WTC11 (cell line): ENCODE measurements around the gene MAGOH. TPM values are rescaled to one million over a fixed set of nuclear protein-coding genes. Genes with fewer than 3 reads are reported as not detected.

Source experiments
- ATAC-seq: fragments of 200-7000 bp; cut with Tn5 transposase; 2 replicates; pipeline ENCODE4 v1.10.0; 2021; ENCODE audit warnings: mild to moderate bottlenecking, moderate library complexity
- CTCF ChIA-PET: fragments of 300-600 bp; sonication (Branson Sonifier 250); formaldehyde crosslinking; loops from one replicate; lab custom pipeline; 2021; ENCODE audit warnings: antibody characterized with exemption; lab: Charles Lee
- POLR2A ChIA-PET: fragments of 350-600 bp; sonication (Branson Sonifier 250); formaldehyde crosslinking; loops from one replicate; lab custom pipeline; 2021; ENCODE audit warnings: antibody characterized with exemption; lab: Charles Lee
- DNase-seq: peaks from one replicate; pipeline ENCODE4 v3.0.0; 2021; ENCODE audit warnings: low spot score
- H3K27ac Mint-ChIP-seq: 2 replicates; pipeline ENCODE4 v1.8.0; 2021; ENCODE audit warnings: mixed read lengths
- H3K27me3 Mint-ChIP-seq: 2 replicates; pipeline ENCODE4 v1.8.0; 2021; ENCODE audit warnings: low read depth, mild to moderate bottlenecking, moderate library complexity, mixed read lengths
- H3K36me3 Mint-ChIP-seq: 2 replicates; pipeline ENCODE4 v1.8.0; 2021; ENCODE audit warnings: mixed read lengths
- H3K4me1 Mint-ChIP-seq: 2 replicates; pipeline ENCODE4 v1.8.0; 2022; ENCODE audit warnings: mixed read lengths
- H3K4me3 Mint-ChIP-seq: 2 replicates; pipeline ENCODE4 v1.8.0; 2021; ENCODE audit warnings: mild to moderate bottlenecking, moderate library complexity, mixed read lengths
- H3K9me3 Mint-ChIP-seq: 2 replicates; pipeline ENCODE4 v1.8.0; 2021; ENCODE audit warnings: mixed read lengths
- ATF2 ChIP-seq: sonication (generic); formaldehyde crosslinking; IDR thresholded peaks from 2 replicates; pipeline ENCODE4 v1.8.1; 2022; ENCODE audit warnings: low read depth, missing genetic modification reagents, borderline replicate concordance
- ATF3 ChIP-seq: sonication (generic); formaldehyde crosslinking; conservative IDR thresholded peaks from 2 replicates; pipeline ENCODE4 v1.8.1; 2022; ENCODE audit warnings: mild to moderate bottlenecking, missing genetic modification reagents
- ELF4 ChIP-seq: sonication (generic); formaldehyde crosslinking; IDR thresholded peaks from 2 replicates; pipeline ENCODE4 v1.8.1; 2022; ENCODE audit warnings: low read depth, mild to moderate bottlenecking, moderate library complexity, missing genetic modification reagents
- FOXP1 ChIP-seq: sonication (generic); formaldehyde crosslinking; IDR thresholded peaks from 2 replicates; pipeline ENCODE4 v1.8.0; 2022; ENCODE audit warnings: missing genetic modification reagents, mild to moderate bottlenecking, moderate library complexity, borderline replicate concordance
- GABPB1 ChIP-seq: sonication (generic); formaldehyde crosslinking; IDR thresholded peaks from 2 replicates; pipeline ENCODE4 v1.8.1; 2023; ENCODE audit warnings: mild to moderate bottlenecking, missing genetic modification reagents
- IRF2 ChIP-seq: sonication (generic); formaldehyde crosslinking; IDR thresholded peaks from 2 replicates; pipeline ENCODE4 v1.8.0; 2022; ENCODE audit warnings: low read depth, missing genetic modification reagents, borderline replicate concordance
- MLX ChIP-seq: sonication (generic); formaldehyde crosslinking; IDR thresholded peaks from 2 replicates; pipeline ENCODE4 v1.8.1; 2023; ENCODE audit warnings: mild to moderate bottlenecking, missing genetic modification reagents, moderate library complexity
- MYBL2 ChIP-seq: sonication (generic); formaldehyde crosslinking; IDR thresholded peaks from 2 replicates; pipeline ENCODE4 v1.8.1; 2023; ENCODE audit warnings: mild to moderate bottlenecking, moderate library complexity, missing genetic modification reagents
- PRRX2 ChIP-seq: fragments of 250-450 bp; sonication (Bioruptor Pico); IDR thresholded peaks from 2 replicates; pipeline ENCODE4 v1.8.0; 2021; ENCODE audit warnings: mild to moderate bottlenecking
- RORB ChIP-seq: fragments of 250-450 bp; sonication (Bioruptor Pico); IDR thresholded peaks from 2 replicates; pipeline ENCODE4 v1.9.0; 2021; ENCODE audit warnings: mild to moderate bottlenecking
- STAT6 ChIP-seq: sonication (generic); formaldehyde crosslinking; conservative IDR thresholded peaks from 2 replicates; pipeline ENCODE4 v1.8.1; 2023; ENCODE audit warnings: mild to moderate bottlenecking, low read depth, missing genetic modification reagents, moderate library complexity
- ZBTB43 ChIP-seq: sonication (generic); formaldehyde crosslinking; IDR thresholded peaks from 2 replicates; pipeline ENCODE4 v1.8.1; 2023; ENCODE audit warnings: mild to moderate bottlenecking, missing genetic modification reagents
- ZMAT4 ChIP-seq: fragments of 250-450 bp; sonication (Bioruptor Pico); IDR thresholded peaks from 2 replicates; pipeline ENCODE4 v1.9.0; 2021; ENCODE audit warnings: mild to moderate bottlenecking
- ZNF263 ChIP-seq: sonication (generic); formaldehyde crosslinking; IDR thresholded peaks from 2 replicates; pipeline ENCODE4 v1.8.1; 2022; ENCODE audit warnings: low read depth, mild to moderate bottlenecking, moderate library complexity, missing genetic modification reagents
- ZNF416 ChIP-seq: fragments of 250-450 bp; sonication (Bioruptor Pico); IDR thresholded peaks from 2 replicates; pipeline ENCODE4 v1.9.0; 2021; ENCODE audit warnings: mild to moderate bottlenecking, inconsistent platforms
- ZNF423 ChIP-seq: fragments of 250-450 bp; sonication (Bioruptor Pico); IDR thresholded peaks from 2 replicates; pipeline ENCODE4 v2.1.2; 2022; ENCODE audit warnings: mild to moderate bottlenecking, moderate library complexity
- total RNA-seq: library from RNA; stranded (reverse); gene quantifications from 3 replicates; pipeline ENCODE4 v1.2.3, GENCODE V29; 2021

The MAGOH gene
- total RNA-seq, 1 experiment from 2014 or later, result 57.8 TPM

GRCh38 chr1:53286955-53287354 lies 48.6 kb upstream of the MAGOH start:
- no peak for DNase-seq
- H3K4me3 Mint-ChIP-seq, result no peak overlapping the region
- H3K27ac Mint-ChIP-seq, result no peak overlapping the region
- peaks cover 24% of the 10 kb centered on the region for H3K4me1 Mint-ChIP-seq
- ChIA-PET CTCF (interaction anchor here (0.6 to 3.2 kb wide), 4 partner anchors 8 to 810 kb away, joined by 3 to 16 read pairs (median 10); no protein-coding TSS in a partner anchor), POLR2A (no interaction called here)
- no peaks in the 10 kb centered on the region for H3K27me3 Mint-ChIP-seq
- H3K9me3 Mint-ChIP-seq, result no peaks in the 10 kb centered on the region
- H3K36me3 Mint-ChIP-seq, result peaks cover 46% of the 10 kb centered on the region
- ATAC-seq, result no peak
- no peak for TF ChIP-seq IRF2 (CRISPR knock-in tag)
- no peak for TF ChIP-seq ZNF423 (CRISPR knock-in tag)
- TF ChIP-seq ZNF263 (CRISPR knock-in tag), result no peak
- TF ChIP-seq ZBTB43 (CRISPR knock-in tag), result no peak
- no peak for TF ChIP-seq ZMAT4 (CRISPR knock-in tag)
- TF ChIP-seq GABPB1 (CRISPR knock-in tag), result no peak
- TF ChIP-seq FOXP1 (CRISPR knock-in tag), result no peak

GRCh38 chr1:53285969-53286760 lies 47.8 kb upstream of the MAGOH start:
- ChIA-PET POLR2A (no interaction called here), CTCF (interaction anchor here (0.6 to 3.2 kb wide), 3 partner anchors 8 to 810 kb away, joined by 3 to 16 read pairs (median 3); no protein-coding TSS in a partner anchor)
- Mint-ChIP-seq H3K27ac (no peak overlapping the region), H3K4me1 (peaks cover 24% of the 10 kb centered on the region), H3K9me3 (no peaks in the 10 kb centered on the region), H3K27me3 (no peaks in the 10 kb centered on the region), H3K4me3 (no peak overlapping the region), H3K36me3 (peaks cover 54% of the 10 kb centered on the region)
- ATAC-seq, result no peak
- DNase-seq, result no peak
- no peak for TF ChIP-seq RORB
- no peak for TF ChIP-seq MLX (CRISPR knock-in tag)
- TF ChIP-seq ZNF416 (CRISPR knock-in tag), result no peak
- TF ChIP-seq ATF3 (CRISPR knock-in tag), result no peak
- no peak for TF ChIP-seq MYBL2 (CRISPR knock-in tag)
- TF ChIP-seq PRRX2, result no peak
- TF ChIP-seq ATF2 (CRISPR knock-in tag), result no peak
- TF ChIP-seq STAT6 (CRISPR knock-in tag), result no peak
- TF ChIP-seq ELF4 (CRISPR knock-in tag), result no peak
